Measurements from ENCODE around the gene TEX13A.

Gene TEX13A

GRCh38 chrX:105191878-105192277, 28.6 kb downstream of the TEX13A start:
- in situ Hi-C loops (cut with MboI; ENCODE audit: low pct_unique_long_range_greater_than_20kb, low sequenced_read_pairs, unreplicated experiment), result no loop called here
- peak; percentile 24 for TF ChIP-seq CTCF (IDR thresholded peaks at IDR 0.05; ENCODE audit: extremely low read depth, insufficient read depth, missing control alignments)
- DNase-seq (ENCODE audit: low spot score), result peak; percentile 12

- TF ChIP-seq CTCF (IDR thresholded peaks at IDR 0.05; ENCODE audit: extremely low read depth, insufficient read depth, missing control alignments), result peak; percentile 75
- peak; percentile 23 for DNase-seq (ENCODE audit: low spot score)
- in situ Hi-C loops (cut with MboI; ENCODE audit: low pct_unique_long_range_greater_than_20kb, low sequenced_read_pairs, unreplicated experiment), result no loop called here
These were observed 30.1 kb downstream of the TEX13A start for GRCh38 chrX:105190252-105190853.

GRCh38 chrX:105189093-105189492, 31.4 kb downstream of the TEX13A start:
- in situ Hi-C loops (cut with MboI; ENCODE audit: low pct_unique_long_range_greater_than_20kb, low sequenced_read_pairs, unreplicated experiment), result no loop called here
- no peak for DNase-seq (ENCODE audit: low spot score)
- no peak for TF ChIP-seq CTCF (IDR thresholded peaks at IDR 0.05; ENCODE audit: extremely low read depth, insufficient read depth, missing control alignments)

- TF ChIP-seq CTCF (IDR thresholded peaks at IDR 0.05; ENCODE audit: extremely low read depth, insufficient read depth, missing control alignments), result no peak
- in situ Hi-C loops (cut with MboI; ENCODE audit: low pct_unique_long_range_greater_than_20kb, low sequenced_read_pairs, unreplicated experiment), result no loop called here
- DNase-seq (ENCODE audit: low spot score), result no peak
These were observed 40.9 kb downstream of the TEX13A start for GRCh38 chrX:105179644-105180043.

GRCh38 chrX:105173071-105173470, 47.4 kb downstream of the TEX13A start:
- no peak for DNase-seq (ENCODE audit: low spot score)
- in situ Hi-C loops (cut with MboI; ENCODE audit: low pct_unique_long_range_greater_than_20kb, low sequenced_read_pairs, unreplicated experiment), result no loop called here
- no peak for TF ChIP-seq CTCF (IDR thresholded peaks at IDR 0.05; ENCODE audit: extremely low read depth, insufficient read depth, missing control alignments)

Data from GM13977 (cell line).